Stimulated activated CD8-positive, alpha-beta memory T cell treated with anti-CD3 and anti-CD28 coated beads, Interleukin-15, amount 100 ng/mL, for 4 hours (primary cell): ENCODE measurements around the gene KY.
A peak's percentile ranks its signal among the peaks of the same experiment; 100 is the strongest.
"Not testable (repeated sequence)": the region's sequence is repeated elsewhere in the genome, so short reads cannot be mapped to it uniquely, and the experiment has no call there.

Experiments
- DNase-seq, 2 donors: peaks; one replicate each; pipeline ENCODE4 v3.0.0-alpha.2; 2020; ENCODE audit warnings: low read depth in 2 of 2

Gene KY

GRCh38 chr3:134603480-134603879, 47.3 kb downstream of the KY start:
- no peak for DNase-seq

GRCh38 chr3:134602440-134602814, 48.4 kb downstream of the KY start:
- DNase-seq = no peak

- no peak for DNase-seq
Observed at GRCh38 chr3:134601539-134602439, 49.0 kb downstream of the KY start.

GRCh38 chr3:134600685-134601463, 49.9 kb downstream of the KY start:
- peak in 1 of 2 donors; percentile 12 for DNase-seq

- no peak for DNase-seq
Observed at GRCh38 chr3:134600206-134600605, 50.6 kb downstream of the KY start.

GRCh38 chr3:134598763-134599545, 51.9 kb downstream of the KY start:
- DNase-seq = no peak

- DNase-seq = no peak
Observed at GRCh38 chr3:134597390-134597970, 53.3 kb downstream of the KY start.

- not testable (repeated sequence) for DNase-seq
Observed at GRCh38 chr3:134594986-134595385, 55.8 kb downstream of the KY start.

- DNase-seq = no peak
Observed at GRCh38 chr3:134594331-134594741, 56.5 kb downstream of the KY start.

GRCh38 chr3:134592806-134593205, 58.0 kb downstream of the KY start:
- no peak for DNase-seq

- no peak for DNase-seq
Observed at GRCh38 chr3:134590766-134591165, 60.1 kb downstream of the KY start.

- no peak for DNase-seq
Observed at GRCh38 chr3:134579141-134579665, 71.6 kb downstream of the KY start.

- no peak for DNase-seq
Observed at GRCh38 chr3:134576831-134577230, 74.0 kb downstream of the KY start.

- DNase-seq = no peak
Observed at GRCh38 chr3:134576426-134576825, 74.4 kb downstream of the KY start.

GRCh38 chr3:134569899-134570298, 80.9 kb downstream of the KY start:
- DNase-seq = not testable (repeated sequence)

GRCh38 chr3:134568790-134569189, 82.0 kb downstream of the KY start:
- DNase-seq = no peak

- no peak for DNase-seq
Observed at GRCh38 chr3:134567605-134568004, 83.2 kb downstream of the KY start.

- DNase-seq = no peak
Observed at GRCh38 chr3:134564991-134565390, 85.8 kb downstream of the KY start.

GRCh38 chr3:134563601-134564000, 87.2 kb downstream of the KY start:
- DNase-seq = no peak

- no peak for DNase-seq
Observed at GRCh38 chr3:134562055-134562454, 88.8 kb downstream of the KY start.

GRCh38 chr3:134559591-134559990, 91.2 kb downstream of the KY start:
- DNase-seq = no peak
